H9 (cell line): ENCODE results near the gene MITF. TPM values are rescaled to one million over a fixed set of nuclear protein-coding genes. Genes with fewer than 3 reads are reported as not detected.

Experiments
- DNase-seq: peaks from one replicate; pipeline ENCODE4 v3.0.0-alpha.2; 2017
- H2AFZ ChIP-seq: one replicate; pipeline ENCODE4 v1.6.1; 2013; ENCODE audit warnings: mild to moderate bottlenecking, low read length, control low read depth, moderate library complexity
- H2AK5ac ChIP-seq: 2 replicates; pipeline ENCODE4 v1.6.1; 2013; ENCODE audit warnings: low read length, control low read depth, mixed read lengths; ENCODE audit not compliant: insufficient read length
- H2BK120ac ChIP-seq: one replicate; pipeline ENCODE4 v1.6.1; 2013; ENCODE audit warnings: low read depth, mild to moderate bottlenecking, low read length, control low read depth, inconsistent platforms; ENCODE audit not compliant: poor library complexity, severe bottlenecking
- H2BK12ac ChIP-seq: 2 replicates; pipeline ENCODE4 v1.6.1; 2013; ENCODE audit warnings: low read length, control low read depth, mixed read lengths, low read depth; ENCODE audit not compliant: insufficient read length
- H2BK15ac ChIP-seq: 2 replicates; pipeline ENCODE4 v1.6.1; 2013; ENCODE audit warnings: low read depth, low read length, control low read depth
- H2BK20ac ChIP-seq: one replicate; pipeline ENCODE4 v1.6.1; 2013; ENCODE audit warnings: low read depth, mild to moderate bottlenecking, low read length, control low read depth, inconsistent platforms; ENCODE audit not compliant: poor library complexity, severe bottlenecking
- H2BK5ac ChIP-seq: 2 replicates; pipeline ENCODE4 v1.6.1; 2013; ENCODE audit warnings: low read length, control low read depth, mixed read lengths; ENCODE audit not compliant: insufficient read length
- H3K14ac ChIP-seq: 2 replicates; pipeline ENCODE4 v1.6.1; 2013; ENCODE audit warnings: low read length, control low read depth; ENCODE audit not compliant: insufficient read depth
- H3K18ac ChIP-seq: 2 replicates; pipeline ENCODE4 v1.6.1; 2013; ENCODE audit warnings: low read depth, mild to moderate bottlenecking, mixed read lengths, low read length, control low read depth; ENCODE audit not compliant: insufficient read length
- H3K23ac ChIP-seq: 2 replicates; pipeline ENCODE4 v1.6.1; 2013; ENCODE audit warnings: low read length, control low read depth, mixed read lengths, low read depth; ENCODE audit not compliant: insufficient read length
- H3K23me2 ChIP-seq: 2 replicates; pipeline ENCODE4 v1.6.1; 2013; ENCODE audit warnings: low read depth, mild to moderate bottlenecking, mixed read lengths, low read length, control low read depth; ENCODE audit not compliant: insufficient read length, poor library complexity, severe bottlenecking
- H3K27ac ChIP-seq: 2 replicates; pipeline ENCODE4 v1.5.1; 2013; ENCODE audit warnings: low read length, control low read depth, mixed read lengths, low read depth; ENCODE audit not compliant: insufficient read length
- H3K27me3 ChIP-seq: 2 replicates; pipeline ENCODE4 v1.6.1; 2013; ENCODE audit warnings: low read length, control low read depth, inconsistent platforms; ENCODE audit not compliant: insufficient read depth
- H3K4ac ChIP-seq: 2 replicates; pipeline ENCODE4 v1.6.1; 2013; ENCODE audit warnings: low read depth, mild to moderate bottlenecking, control low read depth, inconsistent platforms, low read length, moderate library complexity
- H3K4me1 ChIP-seq: 2 replicates; pipeline ENCODE4 v1.6.1; 2013; ENCODE audit warnings: low read length, control low read depth, inconsistent platforms; ENCODE audit not compliant: insufficient read depth
- H3K4me2 ChIP-seq: 2 replicates; pipeline ENCODE4 v1.6.1; 2013; ENCODE audit warnings: low read length, control low read depth, mixed read lengths; ENCODE audit not compliant: insufficient read length, insufficient read depth
- H3K56ac ChIP-seq: 2 replicates; pipeline ENCODE4 v1.6.1; 2013; ENCODE audit warnings: low read depth, mild to moderate bottlenecking, mixed read lengths, low read length, control low read depth; ENCODE audit not compliant: insufficient read length
- H3K79me1 ChIP-seq: 2 replicates; pipeline ENCODE4 v1.6.1; 2013; ENCODE audit warnings: low read depth, mild to moderate bottlenecking, moderate library complexity, low read length, control low read depth, inconsistent platforms; ENCODE audit not compliant: insufficient read depth, poor library complexity, severe bottlenecking
- H3K79me2 ChIP-seq: 2 replicates; pipeline ENCODE4 v1.6.1; 2013; ENCODE audit warnings: low read length, control low read depth, inconsistent platforms; ENCODE audit not compliant: insufficient read depth
- H3K9ac ChIP-seq: 2 replicates; pipeline ENCODE4 v1.6.1; 2013; ENCODE audit warnings: low read length, control low read depth, mixed read lengths; ENCODE audit not compliant: insufficient read length; ENCODE audit errors: extremely low read depth
- H3K9me3 ChIP-seq: one replicate; pipeline ENCODE4 v1.6.1; 2013; ENCODE audit warnings: low read depth, low read length, inconsistent platforms; ENCODE audit not compliant: control insufficient read depth
- H3T11ph ChIP-seq: one replicate; pipeline ENCODE4 v1.6.1; 2013; ENCODE audit warnings: mild to moderate bottlenecking, low read length, control low read depth, inconsistent platforms
- H4K20me1 ChIP-seq: one replicate; pipeline ENCODE4 v1.6.1; 2013; ENCODE audit not compliant: control insufficient read depth, insufficient read length, insufficient read depth
- H4K5ac ChIP-seq: 2 replicates; pipeline ENCODE4 v1.6.1; 2013; ENCODE audit warnings: low read depth, mild to moderate bottlenecking, mixed read lengths, low read length, control low read depth; ENCODE audit not compliant: insufficient read length
- H4K8ac ChIP-seq: replicated peaks from 2 replicates; pipeline ENCODE4 v1.6.1; 2013; ENCODE audit warnings: low read length, control low read depth, mixed read lengths, low read depth; ENCODE audit not compliant: insufficient read length
- H4K91ac ChIP-seq: 2 replicates; pipeline ENCODE4 v1.6.1; 2013; ENCODE audit warnings: low read depth, mild to moderate bottlenecking, moderate library complexity, mixed read lengths, low read length, control low read depth; ENCODE audit not compliant: insufficient read length
- H3K27ac Mint-ChIP-seq, 3 experiments: 2 replicates in 2 of 3; 3 replicates in 1 of 3; pipeline ENCODE4 v1.8.0; 2020 to 2021; ENCODE audit warnings: mixed read lengths in 3 of 3, mild to moderate bottlenecking in 1 of 3, moderate library complexity in 1 of 3
- H3K27me3 Mint-ChIP-seq: 2 replicates; pipeline ENCODE4 v1.8.0; 2021; ENCODE audit warnings: low read depth, mild to moderate bottlenecking, moderate library complexity, mixed read lengths
- H3K36me3 Mint-ChIP-seq, 3 experiments: 2 replicates in 2 of 3; 3 replicates in 1 of 3; pipeline ENCODE4 v1.8.0; 2020 to 2021; ENCODE audit warnings: low read depth in 3 of 3, mixed read lengths in 3 of 3; ENCODE audit not compliant: insufficient read depth in 1 of 3
- H3K4me1 Mint-ChIP-seq, 2 experiments: 2 replicates each; pipeline ENCODE4 v1.8.0; 2020; ENCODE audit warnings: mixed read lengths in 2 of 2
- H3K4me3 Mint-ChIP-seq, 2 experiments: 2 replicates in 1 of 2; 3 replicates in 1 of 2; pipeline ENCODE4 v1.8.0; 2020 to 2021; ENCODE audit warnings: mild to moderate bottlenecking in 2 of 2, mixed read lengths in 2 of 2, moderate library complexity in 1 of 2
- H3K9me3 Mint-ChIP-seq, 2 experiments: 2 replicates in 1 of 2; 3 replicates in 1 of 2; pipeline ENCODE4 v1.8.0; 2020; ENCODE audit warnings: mild to moderate bottlenecking in 2 of 2, mixed read lengths in 2 of 2, moderate library complexity in 1 of 2
- CTCF ChIP-seq: fragments of 200-600 bp; sonication (generic); conservative IDR thresholded peaks from 3 replicates; pipeline ENCODE4 v1.8.0; 2021; ENCODE audit warnings: antibody characterized with exemption, mild to moderate bottlenecking
- WGBS: extraction: QIAGEN DNeasy Blood & Tissue Kit; methylation state at CpG from one replicate; pipeline ENCODE4 v1.1.7; 2013; ENCODE audit warnings: missing lambda C conversion rate, low lambda C conversion rate, mixed read lengths; ENCODE audit not compliant: insufficient read length; ENCODE audit errors: extremely low coverage; 5-methylcytosine and 5-hydroxymethylcytosine counted together
- total RNA-seq: library from RNA; stranded (reverse); gene quantifications from 2 replicates; pipeline ENCODE4 v1.2.1, GENCODE V29; 2021

MITF gene
- total RNA-seq, 1 experiment from 2014 or later = 0.81 TPM

- no peak overlapping the region for H3K4me3 Mint-ChIP-seq
- Histone ChIP-seq H3K27me3 (no peaks in the 10 kb centered on the region), H3K56ac (no peak overlapping the region), H2BK20ac (no peak overlapping the region), H3T11ph (no peak overlapping the region), H2BK15ac (no peak overlapping the region), H2BK120ac (no peak overlapping the region), H2AK5ac (no peak overlapping the region), H3K9ac (no peak overlapping the region), H3K79me1 (no peaks in the 10 kb centered on the region), H4K8ac (no peak overlapping the region), H3K4me2 (no peak overlapping the region), H3K23me2 (no peaks in the 10 kb centered on the region), H3K18ac (no peak overlapping the region), H3K27ac (no peak overlapping the region), H3K79me2 (no peaks in the 10 kb centered on the region), H3K23ac (no peak overlapping the region), H3K9me3 (no peaks in the 10 kb centered on the region), H4K5ac (no peak overlapping the region), H3K14ac (no peak overlapping the region), H4K91ac (no peak overlapping the region), H3K4ac (no peak overlapping the region), H2BK5ac (no peak overlapping the region), H3K4me1 (peaks cover 2% of the 10 kb centered on the region; the same call in 1 of the 2 replicates), H2AFZ (no peak overlapping the region), H4K20me1 (no peaks in the 10 kb centered on the region), H2BK12ac (no peak overlapping the region)
- H3K9me3 Mint-ChIP-seq = no peaks in the 10 kb centered on the region
- WGBS = no CpG with 5 or more reads among the region's 2 CpGs
- H3K27me3 Mint-ChIP-seq = peaks cover 14% of the 10 kb centered on the region
- peaks cover 3 to 8% of the 10 kb centered on the region in 2 experiments; a peak in 2 of 4 replicates for H3K4me1 Mint-ChIP-seq
- no peak for TF ChIP-seq CTCF
- DNase-seq = no peak
- no peaks in the 10 kb centered on the region for H3K36me3 Mint-ChIP-seq
- H3K27ac Mint-ChIP-seq = no peak overlapping the region
These were observed 6.9 kb downstream of the MITF start for GRCh38 chr3:69746119-69746518.
